ENCODE data around the gene EEF1AKMT1. TPM values are rescaled to one million over a fixed set of nuclear protein-coding genes. Genes with fewer than 3 reads are reported as not detected.

EEF1AKMT1 gene
- total RNA-seq (10 to 100 TPM; 10.0 to 17.8 (median 12.1) TPM), polyA plus RNA-seq (1 to 10 TPM; 5.8 to 7.8 (median 7.1) TPM)

- intact Hi-C loops (cut with DNase I), result loop anchor here (5.0 to 10.0 kb wide), 3 partner anchors 54 to 909 kb away; partner anchors contain the start of gene ZMYM5
- peak within 1 kb of the TSS; percentile 81 to 95 (median 85) for H3K27ac ChIP-seq
- peak; percentile 97 for DNase-seq
- TF ChIP-seq CTCF (IDR thresholded peaks at IDR 0.05) (no peak), EP300 (IDR thresholded peaks at IDR 0.05) (no peak), POLR2AphosphoS5 (IDR thresholded peaks at IDR 0.05) (peak; percentile 95 to 98 (median 98)), POLR2A (IDR thresholded peaks at IDR 0.05) (peak; percentile 89 to 92)
- peak within 1 kb of the TSS; percentile 51 to 63 (median 60) for H3K4me3 ChIP-seq
- no peaks in the 10 kb centered on the region for H3K36me3 ChIP-seq
- WGBS, 2 donors, result 0% methylated on average over 72 of the region's 72 CpGs
- H3K9me3 ChIP-seq, result no peaks in the 10 kb centered on the region
- no peaks in the 10 kb centered on the region for H3K27me3 ChIP-seq
- H3K4me1 ChIP-seq, result peaks cover 0 to 15% (median 9%) of the 10 kb centered on the region in 4 donors
These were observed at the start of gene EEF1AKMT1 for GRCh38 chr13:20773194-20774080. Gene EEF1AKMT1 (minus strand): TSS chr13:20773961. CDS start chr13:20757598, 16,363 bp downstream.

- H3K4me1 ChIP-seq, result peaks cover 0 to 55% (median 40%) of the 10 kb centered on the region in 4 donors
- H3K9me3 ChIP-seq, result no peaks in the 10 kb centered on the region
- WGBS, 2 donors, result 97 to 98% methylated on average over 1 of the region's 1 CpG
- H3K36me3 ChIP-seq, result no peaks in the 10 kb centered on the region
- TF ChIP-seq POLR2A (IDR thresholded peaks at IDR 0.05) (no peak), CTCF (IDR thresholded peaks at IDR 0.05) (no peak), POLR2AphosphoS5 (IDR thresholded peaks at IDR 0.05) (no peak), EP300 (IDR thresholded peaks at IDR 0.05) (no peak)
- H3K4me3 ChIP-seq, result no peak overlapping the region
- no peaks in the 10 kb centered on the region for H3K27me3 ChIP-seq
- no peak for DNase-seq
- intact Hi-C loops (cut with DNase I), result loop anchor here (10.0 kb wide), 1 partner anchor 258 kb away; the partner anchor contains the start of gene IFT88
- H3K27ac ChIP-seq, result peak overlapping the region in 1 of 4 donors; percentile 33
These were observed 49.3 kb upstream of the EEF1AKMT1 start for GRCh38 chr13:20823071-20823470.

GRCh38 chr13:20822406-20822805, 48.6 kb upstream of the EEF1AKMT1 start:
- intact Hi-C loops (cut with DNase I), result loop anchor here (10.0 kb wide), 1 partner anchor 258 kb away; the partner anchor contains the start of gene IFT88

GRCh38 chr13:20819715-20820114, 46.0 kb upstream of the EEF1AKMT1 start:
- 95 to 98% methylated on average over 3 of the region's 3 CpGs for WGBS, 2 donors
- Histone ChIP-seq H3K27ac (peak overlapping the region in 1 of 4 donors; percentile 60), H3K9me3 (no peaks in the 10 kb centered on the region), H3K4me1 (peaks cover 0 to 41% (median 26%) of the 10 kb centered on the region in 4 donors), H3K27me3 (no peaks in the 10 kb centered on the region), H3K4me3 (no peak overlapping the region), H3K36me3 (no peaks in the 10 kb centered on the region)
- TF ChIP-seq POLR2A (IDR thresholded peaks at IDR 0.05) (no peak), CTCF (IDR thresholded peaks at IDR 0.05) (no peak), POLR2AphosphoS5 (IDR thresholded peaks at IDR 0.05) (no peak), EP300 (IDR thresholded peaks at IDR 0.05) (no peak)
- intact Hi-C loops (cut with DNase I), result loop anchor here (10.0 kb wide), 2 partner anchors 245 to 255 kb away; partner anchors contain the start of genes IFT88 and LATS2
- DNase-seq, result no peak

More at GRCh38 chr13:20822406-20822805, 48.6 kb upstream of the EEF1AKMT1 start:
- Histone ChIP-seq H3K4me1 (peaks cover 0 to 56% (median 37%) of the 10 kb centered on the region in 4 donors), H3K36me3 (no peaks in the 10 kb centered on the region), H3K27me3 (no peaks in the 10 kb centered on the region), H3K9me3 (no peaks in the 10 kb centered on the region), H3K27ac (peak overlapping the region in 1 of 4 donors; percentile 60), H3K4me3 (no peak overlapping the region)
- TF ChIP-seq EP300 (IDR thresholded peaks at IDR 0.05) (no peak), POLR2A (IDR thresholded peaks at IDR 0.05) (no peak), CTCF (IDR thresholded peaks at IDR 0.05) (no peak), POLR2AphosphoS5 (IDR thresholded peaks at IDR 0.05) (no peak)
- 96 to 100% methylated on average over 1 of the region's 1 CpG for WGBS, 2 donors
- no peak for DNase-seq

All from sigmoid colon (tissue), 7 donors.